Sigmoid colon (tissue), 3 donors: ENCODE measurements around the gene OBP2A.

Experiments used
- CTCF ChIP-seq, 4 experiments: fragments of 450-650 bp in 3 of 4; fragments of 200-600 bp in 1 of 4; IDR thresholded peaks; one replicate each; pipeline ENCODE4 v1.5.1; 2016 to 2019; ENCODE audit warnings: antibody characterized with exemption in 4 of 4, mild to moderate bottlenecking in 3 of 4, moderate library complexity in 2 of 4
- POLR2A ChIP-seq, 2 donors: fragments of 450-650 bp; IDR thresholded peaks; one replicate each; pipeline ENCODE4 v1.6.1; 2016; ENCODE audit warnings: antibody characterized with exemption in 2 of 2, mild to moderate bottlenecking in 2 of 2, moderate library complexity in 2 of 2

- TF ChIP-seq POLR2A (IDR thresholded peaks at IDR 0.05), result no peak
- no peak for TF ChIP-seq CTCF (IDR thresholded peaks at IDR 0.05)
These were observed 30.6 kb upstream of the OBP2A start for GRCh38 chr9:135515083-135515951.
